ENCODE results near the gene OTUB1.
A peak's percentile ranks its signal among the peaks of the same experiment; 100 is the strongest.

GRCh38 chr11:64026575-64027205 is 40.5 kb downstream of the OTUB1 start:
- no peak for TF ChIP-seq SMC3 (IDR thresholded peaks at IDR 0.05)
- TF ChIP-seq CTCF (IDR thresholded peaks at IDR 0.05) = no peak
- no peak for TF ChIP-seq EP300 (IDR thresholded peaks at IDR 0.05)
- TF ChIP-seq ELK1 (IDR thresholded peaks at IDR 0.05; ENCODE audit: low read depth, low read length) = no peak
- TF ChIP-seq, protein P1, sequence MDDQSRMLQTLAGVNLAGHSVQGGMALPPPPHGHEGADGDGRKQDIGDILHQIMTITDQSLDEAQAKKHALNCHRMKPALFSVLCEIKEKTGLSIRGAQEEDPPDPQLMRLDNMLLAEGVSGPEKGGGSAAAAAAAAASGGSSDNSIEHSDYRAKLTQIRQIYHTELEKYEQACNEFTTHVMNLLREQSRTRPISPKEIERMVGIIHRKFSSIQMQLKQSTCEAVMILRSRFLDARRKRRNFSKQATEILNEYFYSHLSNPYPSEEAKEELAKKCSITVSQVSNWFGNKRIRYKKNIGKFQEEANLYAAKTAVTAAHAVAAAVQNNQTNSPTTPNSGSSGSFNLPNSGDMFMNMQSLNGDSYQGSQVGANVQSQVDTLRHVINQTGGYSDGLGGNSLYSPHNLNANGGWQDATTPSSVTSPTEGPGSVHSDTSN (IDR thresholded peaks at IDR 0.05) = no peak
- TF ChIP-seq RNF2 (IDR thresholded peaks at IDR 0.05; ENCODE audit: borderline replicate concordance, low read depth) = no peak
- TF ChIP-seq EHF (CRISPR knock-in tag; IDR thresholded peaks at IDR 0.05) = no peak
- TF ChIP-seq MAFK (IDR thresholded peaks at IDR 0.05; ENCODE audit: partially characterized antibody) = no peak
- TF ChIP-seq KDM1A (IDR thresholded peaks at IDR 0.05; ENCODE audit: low read depth) = 0 out of 2 replicates have a peak, but pooled peaks have one; percentile 23
